GM18870 (cell line): ENCODE data around the gene EDC3.
"Not testable (repeated sequence)": the region's sequence is repeated elsewhere in the genome, so short reads cannot be mapped to it uniquely, and the experiment has no call there.

Experiments
- ATAC-seq: cut with Tn5 transposase; IDR thresholded peaks from one replicate; pipeline ENCODE4 v1.9.1; 2021; ENCODE audit warnings: moderate library complexity; ENCODE audit not compliant: unreplicated experiment

Gene EDC3, protein sequence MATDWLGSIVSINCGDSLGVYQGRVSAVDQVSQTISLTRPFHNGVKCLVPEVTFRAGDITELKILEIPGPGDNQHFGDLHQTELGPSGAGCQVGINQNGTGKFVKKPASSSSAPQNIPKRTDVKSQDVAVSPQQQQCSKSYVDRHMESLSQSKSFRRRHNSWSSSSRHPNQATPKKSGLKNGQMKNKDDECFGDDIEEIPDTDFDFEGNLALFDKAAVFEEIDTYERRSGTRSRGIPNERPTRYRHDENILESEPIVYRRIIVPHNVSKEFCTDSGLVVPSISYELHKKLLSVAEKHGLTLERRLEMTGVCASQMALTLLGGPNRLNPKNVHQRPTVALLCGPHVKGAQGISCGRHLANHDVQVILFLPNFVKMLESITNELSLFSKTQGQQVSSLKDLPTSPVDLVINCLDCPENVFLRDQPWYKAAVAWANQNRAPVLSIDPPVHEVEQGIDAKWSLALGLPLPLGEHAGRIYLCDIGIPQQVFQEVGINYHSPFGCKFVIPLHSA

DNA sequence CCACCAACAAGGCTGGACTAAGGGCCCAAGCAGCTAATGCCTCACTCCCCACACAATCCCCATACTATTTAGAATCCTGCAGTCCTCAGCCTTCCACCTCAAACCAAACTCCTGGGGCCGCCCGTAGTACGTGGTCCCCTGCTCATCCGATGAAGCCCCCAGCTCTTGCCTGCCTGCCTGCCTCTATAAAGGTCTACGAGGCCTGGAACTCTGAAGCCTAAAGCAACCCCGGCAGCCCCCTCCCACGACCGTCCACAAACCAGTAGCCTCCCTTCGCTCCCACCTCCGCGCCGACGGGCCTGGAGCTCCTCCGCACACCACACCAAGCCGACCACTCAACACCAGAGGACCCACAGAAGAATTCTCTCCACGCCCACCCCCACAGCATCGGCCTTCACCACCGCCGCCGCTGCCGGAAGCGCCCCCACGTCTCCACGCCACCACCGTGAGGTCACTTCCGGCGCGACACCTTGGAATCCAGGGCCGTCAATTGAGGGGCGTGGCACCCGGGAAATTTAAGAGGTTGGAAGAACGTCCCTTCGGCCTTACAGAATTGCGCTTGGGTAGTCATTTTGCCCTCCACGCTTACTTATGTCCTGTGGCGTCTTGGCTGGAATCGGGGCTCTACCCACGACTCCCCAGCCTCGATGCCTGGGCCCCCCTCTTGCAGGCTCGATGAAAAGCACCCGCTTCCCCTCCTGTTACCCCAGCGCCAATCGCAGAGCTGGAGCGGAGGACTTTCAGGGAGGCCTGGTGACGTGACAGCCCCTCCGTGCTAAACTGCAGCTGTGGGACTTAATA is at the start of gene EDC3:
Gene EDC3, minus strand, starts transcription at position 428 of the 801 bp plus-strand sequence. CDS start 20,900 bp downstream, outside the sequence.
- no peak for ATAC-seq

DNA sequence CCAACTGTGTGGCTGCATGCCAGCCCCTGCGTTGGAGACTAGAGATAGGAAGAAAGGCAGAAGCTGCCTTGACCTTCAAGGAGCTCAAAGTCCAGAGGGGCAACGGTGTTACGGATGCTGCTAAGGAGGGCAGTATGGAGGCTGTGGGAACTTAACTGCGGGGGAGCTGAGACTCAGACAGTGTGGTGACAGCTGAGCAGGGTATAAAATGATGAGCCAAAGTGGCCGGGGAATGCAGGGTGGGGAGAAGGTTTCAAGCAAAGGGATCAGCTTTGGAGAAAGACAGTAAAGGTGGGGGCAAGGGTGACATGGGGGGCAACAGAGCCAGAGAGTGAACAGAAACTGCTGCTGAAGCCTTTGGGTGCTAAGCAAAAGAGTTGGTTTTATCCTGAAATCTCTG is 46.6 kb upstream of the EDC3 start:
- ATAC-seq = no peak

DNA sequence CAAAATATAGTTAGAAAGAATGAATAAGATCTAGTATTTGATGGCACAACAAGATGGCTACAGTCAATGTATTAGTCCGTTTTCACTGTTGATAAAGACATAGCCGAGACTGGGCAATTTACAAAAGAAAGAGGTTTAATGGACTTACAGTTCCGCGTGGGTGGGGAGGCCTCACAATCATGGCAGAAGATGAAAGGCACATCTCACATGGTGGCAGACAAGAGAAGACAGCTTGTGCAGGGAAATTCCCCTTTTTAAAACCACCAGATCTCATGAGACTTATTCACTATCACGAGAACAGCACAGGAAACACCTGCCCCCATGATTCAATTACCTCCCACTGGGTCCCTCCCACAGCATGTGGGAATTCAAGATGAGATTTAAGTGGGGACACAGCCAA is 42.4 kb upstream of the EDC3 start:
- ATAC-seq = not testable (repeated sequence)

DNA sequence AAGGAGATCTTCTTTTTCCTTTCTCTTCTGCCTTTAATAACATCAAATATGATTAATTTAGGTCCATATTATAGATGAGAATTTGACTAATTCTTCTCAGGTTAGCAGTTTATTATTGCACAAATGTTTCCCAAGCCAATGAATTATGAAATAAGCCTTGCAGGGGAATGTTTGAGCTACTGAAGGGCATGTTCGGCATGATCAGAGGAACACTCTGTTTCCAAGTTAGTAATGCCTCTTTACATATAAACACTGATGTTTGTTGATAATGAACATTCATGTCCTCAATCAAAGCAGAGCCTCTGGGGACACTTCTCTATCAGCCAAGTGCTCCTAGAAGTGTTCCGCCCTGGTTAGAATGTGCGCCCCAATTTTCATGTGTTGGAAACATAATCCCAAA is 39.5 kb upstream of the EDC3 start:
- no peak for ATAC-seq

DNA sequence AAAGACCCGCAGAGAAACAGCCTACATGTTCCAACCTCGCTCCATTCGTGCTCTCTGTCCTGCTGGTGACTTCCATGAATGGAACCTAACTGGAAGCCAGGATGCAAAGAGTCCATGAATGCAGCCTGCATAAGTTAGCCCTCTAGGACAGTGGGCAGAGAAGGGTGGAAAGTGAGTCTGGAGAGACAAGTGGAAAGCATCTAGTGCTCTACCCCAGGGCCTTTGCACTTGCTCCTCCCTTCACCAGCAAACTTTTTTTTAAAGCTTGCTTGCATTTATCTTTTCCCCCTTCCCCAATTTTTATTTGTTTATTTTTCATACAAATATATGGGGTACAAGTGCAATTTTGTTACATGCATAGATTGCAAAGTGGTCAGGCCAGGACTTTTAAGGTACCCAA is 37.4 kb upstream of the EDC3 start:
- no peak for ATAC-seq

DNA sequence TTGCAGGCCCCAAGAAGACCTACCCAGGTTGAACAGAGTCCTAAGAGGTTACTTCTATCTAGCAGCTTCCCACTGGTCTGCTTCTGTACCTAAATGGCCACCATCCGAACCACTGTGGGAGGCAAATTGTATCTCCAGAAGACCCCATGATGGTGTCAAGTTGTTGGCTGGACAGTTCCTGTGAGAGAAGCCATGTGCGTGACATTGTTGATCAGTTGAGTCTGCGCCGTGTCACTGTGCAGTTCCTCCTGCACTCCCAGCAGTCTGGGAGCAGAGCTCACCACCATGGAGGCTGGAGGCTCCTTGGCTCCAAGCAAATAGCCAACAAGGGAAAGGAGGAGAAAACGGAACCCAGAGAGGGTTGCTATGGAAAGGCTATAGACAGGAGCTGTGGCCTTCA is 37.0 kb upstream of the EDC3 start:
- no peak for ATAC-seq

DNA sequence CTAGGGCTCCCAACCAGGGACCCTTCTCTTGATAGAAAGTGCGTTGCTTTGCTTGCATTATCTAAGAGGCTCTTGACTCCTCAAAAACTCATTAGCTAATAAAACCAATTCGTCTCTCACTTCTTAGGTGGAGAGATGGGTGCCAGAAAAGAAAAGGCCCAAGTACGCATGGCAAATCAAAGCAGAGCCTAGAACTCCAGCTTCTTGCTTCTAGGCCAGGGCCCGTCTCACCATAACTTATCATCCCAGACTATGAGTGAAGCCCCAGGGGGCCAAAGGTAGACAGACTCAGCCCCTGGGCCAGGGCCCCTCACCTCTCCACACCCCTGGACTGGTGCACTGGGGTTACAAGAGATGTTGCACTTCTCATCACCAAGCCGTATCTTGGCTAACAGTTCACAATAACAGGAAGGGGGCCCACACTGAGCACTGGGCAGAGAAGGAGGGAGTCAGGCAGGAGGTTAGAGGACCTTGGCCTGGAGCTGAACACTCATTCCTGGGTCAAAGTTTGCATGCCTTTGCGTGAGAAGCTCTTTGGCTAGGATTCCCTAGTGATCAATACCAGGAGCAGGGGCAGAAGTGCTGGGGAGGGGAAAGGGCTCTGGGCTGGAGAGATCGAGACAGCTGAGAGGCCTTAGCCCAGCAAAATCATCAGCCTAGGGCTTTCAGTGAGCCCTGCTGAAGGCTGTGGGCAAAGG is 34.9 kb upstream of the EDC3 start:
- ATAC-seq = no peak

DNA sequence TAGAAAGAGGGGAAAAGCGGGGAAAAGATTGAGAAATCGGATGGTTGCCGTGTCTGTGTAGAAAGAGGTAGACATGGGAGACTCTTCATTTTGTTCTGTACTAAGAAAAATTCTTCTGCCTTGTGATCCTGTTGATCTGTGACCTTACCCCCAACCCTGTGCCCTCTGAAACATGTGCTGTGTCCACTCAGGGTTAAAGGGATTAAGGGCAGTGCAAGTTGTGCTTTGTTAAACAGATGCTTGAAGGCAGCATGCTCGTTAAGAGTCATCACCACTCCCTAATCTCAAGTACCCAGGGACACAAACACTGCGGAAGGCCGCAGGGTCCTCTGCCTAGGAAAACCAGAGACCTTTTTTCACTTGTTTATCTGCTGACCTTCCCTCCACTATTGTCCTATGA is 33.5 kb upstream of the EDC3 start:
- ATAC-seq = not testable (repeated sequence)

DNA sequence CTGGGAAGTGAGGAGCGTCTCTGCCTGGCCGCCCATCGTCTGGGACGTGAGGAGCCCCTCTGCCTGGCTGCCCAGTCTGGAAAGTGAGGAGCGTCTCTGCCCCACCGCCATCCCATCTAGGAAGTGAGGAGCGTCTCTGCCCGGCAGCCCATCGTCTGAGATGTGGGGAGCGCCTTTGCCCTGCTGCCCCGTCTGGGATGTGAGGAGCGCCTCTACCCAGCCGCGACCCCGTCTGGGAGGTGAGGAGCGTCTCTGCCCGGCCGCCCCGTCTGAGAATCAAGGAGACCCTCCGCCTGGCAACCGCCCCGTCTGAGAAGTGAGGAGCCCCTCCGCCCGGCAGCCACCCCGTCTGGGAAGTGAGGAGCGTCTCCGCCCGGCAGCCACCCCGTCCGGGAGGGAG is 32.9 kb upstream of the EDC3 start:
- not testable (repeated sequence) for ATAC-seq

DNA sequence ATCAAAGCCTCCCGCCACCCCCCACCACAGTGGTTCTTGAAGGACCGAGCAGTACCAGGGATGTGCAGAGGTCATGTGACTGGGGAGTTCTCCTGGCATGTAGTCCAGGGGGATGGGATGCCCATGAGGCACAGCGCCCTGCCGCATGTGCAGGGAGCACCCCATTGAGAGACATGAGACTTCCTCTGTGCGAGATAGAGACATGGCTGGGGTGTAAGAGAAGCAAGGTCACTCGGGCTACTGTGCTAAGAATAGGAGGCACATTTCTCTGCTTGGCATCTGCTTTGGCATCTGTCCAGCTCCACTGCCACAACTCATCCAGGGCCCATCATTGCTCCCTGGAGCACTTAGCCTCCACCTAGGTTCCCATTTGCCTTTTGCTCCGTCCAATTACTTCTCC is 31.9 kb upstream of the EDC3 start:
- ATAC-seq = no peak

DNA sequence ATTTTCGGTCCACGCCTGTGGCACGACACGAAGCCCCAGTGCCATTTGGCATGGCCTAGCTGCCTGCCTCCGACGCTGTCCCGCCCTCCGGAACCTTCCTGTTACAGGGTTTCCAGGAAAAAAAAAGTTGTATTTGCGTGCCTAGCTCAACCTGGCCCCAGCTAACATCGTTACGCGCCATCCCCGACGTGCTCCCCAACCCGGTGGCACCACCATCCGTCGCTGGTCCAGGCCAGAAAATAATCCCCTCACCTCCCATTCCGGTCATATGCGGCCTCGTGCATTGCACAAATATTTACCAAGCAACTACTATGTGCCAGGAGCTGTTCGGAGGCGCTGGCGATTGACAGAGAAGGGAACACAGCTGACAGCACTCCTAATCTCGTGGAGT is 30.9 kb upstream of the EDC3 start:
- no peak for ATAC-seq

DNA sequence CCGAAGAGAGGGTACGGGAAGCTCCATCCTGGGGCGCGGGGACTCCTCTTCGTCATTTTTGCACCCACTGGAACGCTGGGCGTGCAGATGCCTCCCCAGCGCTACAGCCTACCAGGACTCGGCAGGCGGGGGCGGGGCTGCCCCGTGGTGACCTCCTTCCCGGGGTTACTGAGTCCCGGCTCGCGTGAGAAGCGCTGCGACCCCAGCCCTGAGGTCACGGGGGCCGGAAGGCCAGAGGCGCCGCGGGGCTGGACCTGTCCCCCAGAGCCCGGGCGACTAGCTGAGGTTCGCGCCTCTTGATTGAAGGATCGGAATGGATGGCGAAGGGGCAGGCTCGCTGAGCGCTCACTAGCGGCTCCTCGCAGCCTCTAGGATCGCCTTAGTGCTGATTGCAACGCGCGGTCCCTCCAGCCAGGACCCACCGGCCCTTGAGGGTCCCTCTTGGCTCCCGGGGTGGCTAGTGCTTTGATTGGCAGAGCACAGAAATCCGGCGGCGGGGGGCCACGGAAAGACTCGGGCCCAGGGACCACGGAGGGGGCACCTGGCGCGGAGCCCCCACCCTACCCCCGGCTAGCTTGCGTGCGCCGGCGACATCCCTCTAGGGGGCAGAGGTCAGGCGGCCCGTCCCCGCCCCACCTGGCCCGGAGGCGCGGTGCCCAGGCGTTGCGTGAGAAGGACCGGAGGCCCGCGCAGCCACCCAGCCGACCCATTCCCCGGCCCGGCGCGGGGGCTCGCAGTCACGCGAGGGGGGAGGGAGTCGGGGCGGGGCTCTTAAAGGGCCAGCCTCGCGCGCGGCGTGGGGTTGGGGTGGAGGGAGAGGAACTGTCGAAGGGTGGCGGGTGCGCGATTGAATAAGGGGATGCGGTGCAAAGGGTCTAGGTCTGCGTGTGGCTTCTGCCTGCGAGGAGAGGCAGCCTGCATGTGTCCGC is 30.3 kb upstream of the EDC3 start:
- no peak for ATAC-seq

DNA sequence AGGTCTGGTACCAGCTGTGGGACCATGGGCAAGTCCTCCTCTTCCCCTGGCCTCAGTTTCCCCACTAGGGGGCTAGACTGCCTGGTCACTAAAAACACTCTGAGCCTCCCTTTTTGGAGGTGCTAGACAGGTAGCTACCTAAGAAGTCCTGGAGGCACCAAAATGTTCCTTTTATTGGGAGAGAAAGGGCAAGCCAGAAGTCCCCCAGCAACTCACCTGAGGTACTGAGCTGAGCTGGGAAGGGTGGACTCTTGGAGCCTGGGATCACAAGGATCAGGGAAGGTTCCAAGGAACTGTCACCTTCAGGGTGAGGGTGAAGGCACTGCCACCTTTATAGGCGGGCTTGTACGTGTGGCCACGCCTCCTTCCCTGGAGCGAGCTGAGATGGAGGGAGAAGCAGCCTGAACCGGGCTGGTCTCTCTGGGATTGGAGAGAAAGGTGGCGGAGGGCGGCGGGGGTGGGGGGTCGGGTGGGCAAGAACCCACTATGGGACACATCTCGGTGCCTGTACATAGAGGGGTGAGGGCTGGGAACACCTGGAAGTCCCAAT is 29.5 kb upstream of the EDC3 start, which contains the start of gene CYP1A1:
Gene CYP1A1, minus strand, starts transcription at position 304 of the 550 bp plus-strand sequence. CDS start 2,431 bp downstream, outside the sequence.
- no peak for ATAC-seq

DNA sequence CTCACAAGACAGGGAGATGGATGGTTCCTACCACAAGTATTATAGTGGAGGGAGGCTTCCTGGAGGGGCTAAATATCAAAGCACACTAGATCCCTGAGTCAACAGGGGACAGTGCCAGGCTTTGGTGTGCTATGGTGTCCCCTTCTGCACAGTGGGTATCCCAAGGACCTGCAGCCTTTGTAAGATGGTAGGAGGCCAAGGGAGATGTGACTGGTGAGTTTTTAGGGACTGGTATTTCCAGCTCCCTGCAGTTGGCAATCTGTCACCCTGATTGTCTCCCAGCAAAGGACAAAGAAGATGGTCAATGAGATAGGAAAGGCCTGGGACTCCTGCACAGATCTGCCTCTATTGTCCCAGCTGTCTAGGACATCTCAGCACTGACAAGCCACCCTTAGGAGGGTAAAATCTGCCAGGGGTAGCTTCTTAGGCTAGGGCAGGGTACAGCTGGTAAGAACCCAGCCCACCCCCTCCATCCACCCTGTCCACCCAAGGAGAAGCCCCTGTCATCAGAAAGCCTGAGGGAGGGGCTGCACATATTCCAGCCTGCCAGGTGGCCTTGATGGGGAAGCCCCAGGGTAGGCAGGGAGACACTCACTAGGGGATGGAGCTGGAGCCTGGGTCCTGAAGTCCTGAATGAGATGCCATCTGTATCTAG is 28.9 kb upstream of the EDC3 start:
- no peak for ATAC-seq

DNA sequence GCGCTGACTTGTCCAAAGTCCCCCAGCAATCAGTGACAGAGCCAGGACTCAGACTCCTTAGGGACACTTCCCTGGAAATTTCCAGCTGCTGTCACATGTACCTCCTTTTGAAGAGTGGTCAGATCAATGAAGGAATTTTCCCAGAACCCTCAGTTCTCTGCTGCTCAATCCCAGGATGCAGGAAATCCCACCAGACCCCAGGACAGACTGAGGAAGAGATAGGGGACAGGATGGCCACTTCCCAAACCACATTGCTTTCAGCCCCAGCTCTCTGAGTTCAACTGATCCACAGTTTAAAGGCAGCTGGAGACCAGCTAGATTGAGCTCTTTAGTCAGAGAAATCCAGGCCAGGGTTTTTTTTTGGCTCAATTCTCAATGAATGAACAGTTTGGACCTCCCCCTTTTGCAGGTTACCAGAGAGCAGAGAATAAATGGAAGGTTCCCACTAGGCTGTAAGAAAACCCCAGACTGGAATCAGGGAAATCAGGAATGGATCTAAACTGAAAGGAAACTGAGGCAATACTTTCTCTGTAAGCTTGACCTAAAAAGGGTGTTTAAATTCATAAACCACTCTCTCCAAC is 28.0 kb upstream of the EDC3 start:
- ATAC-seq = no peak

DNA sequence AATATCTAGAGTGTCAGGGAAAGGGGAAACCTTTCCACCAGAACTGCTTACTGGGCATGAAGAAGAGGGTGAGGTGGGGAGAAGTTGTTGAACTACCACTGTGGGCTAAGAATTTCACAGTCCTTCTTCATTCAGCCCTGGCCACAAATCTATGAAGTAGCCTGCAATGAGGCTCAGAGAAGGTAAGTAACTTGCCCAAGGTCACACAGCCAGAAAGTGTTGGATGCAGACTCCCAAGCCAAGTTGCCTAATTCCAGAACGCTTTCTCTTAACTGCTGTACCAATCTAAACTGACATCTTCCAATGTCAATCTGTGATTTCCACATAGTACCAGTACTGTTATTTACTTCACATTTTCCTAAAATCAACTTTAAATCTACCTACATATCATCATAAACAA is 27.4 kb upstream of the EDC3 start:
- ATAC-seq = no peak

DNA sequence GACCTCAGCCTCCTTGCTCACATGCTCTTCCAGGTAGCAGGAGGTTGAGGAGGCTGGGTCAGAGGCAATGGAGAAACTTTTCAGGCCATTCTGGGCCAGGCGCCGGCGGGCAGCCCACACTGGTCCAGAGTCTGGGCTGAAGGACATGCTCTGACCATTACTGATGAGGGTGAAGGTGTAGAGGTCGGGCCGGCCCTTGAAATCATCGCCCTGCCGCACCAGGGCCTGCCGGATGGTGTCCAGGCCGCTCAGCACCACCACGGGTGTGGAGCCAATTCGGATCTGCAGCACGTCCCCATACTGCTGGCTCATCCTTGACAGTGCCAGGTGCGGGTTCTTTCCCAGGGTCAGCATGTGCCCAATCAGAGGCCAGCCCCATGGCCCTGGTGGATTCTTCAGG is 26.8 kb upstream of the EDC3 start:
- ATAC-seq = no peak

DNA sequence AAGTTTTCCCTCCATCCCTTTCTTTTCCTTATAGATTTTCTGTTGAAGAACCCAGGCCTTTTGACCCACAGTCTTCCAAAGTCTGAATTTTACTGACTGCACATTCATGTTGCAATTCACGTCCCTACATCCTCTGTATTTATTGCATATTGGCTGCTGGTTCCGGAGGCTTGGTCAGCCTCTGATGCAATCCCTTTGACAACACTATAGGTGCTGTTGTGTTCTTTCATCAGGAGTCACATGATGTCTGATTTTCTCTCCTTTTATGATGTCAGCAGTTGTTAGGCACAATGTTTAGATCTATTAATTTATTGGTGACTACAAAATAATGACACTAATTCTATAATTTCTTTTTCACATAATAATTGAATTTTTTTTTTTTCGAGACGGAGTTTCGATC is 20.8 kb upstream of the EDC3 start:
- no peak for ATAC-seq

DNA sequence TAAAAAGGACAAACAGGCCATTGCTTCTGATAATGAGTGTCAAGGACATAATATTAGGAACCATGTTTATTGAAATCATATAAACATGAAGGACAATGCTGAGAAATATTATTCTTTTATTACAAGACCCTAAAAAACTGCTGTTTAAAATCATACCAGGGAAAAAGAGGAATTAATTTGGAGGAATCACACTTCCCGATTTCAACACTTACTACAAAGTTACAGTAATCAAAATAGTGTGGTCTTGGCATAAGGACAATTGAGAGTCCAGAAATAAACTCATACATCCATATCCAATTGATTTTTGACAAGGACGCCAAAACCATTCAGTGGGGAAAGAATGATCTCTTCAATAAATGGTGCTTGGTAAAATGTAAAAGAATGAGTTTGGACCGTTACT is 16.5 kb upstream of the EDC3 start:
- no peak for ATAC-seq
